Breast epithelium (tissue), 3 donors: ENCODE measurements around the gene YAF2.

Experiments
- CTCF ChIP-seq, 3 donors: fragments of 450-650 bp; IDR thresholded peaks; one replicate each; pipeline ENCODE4 v1.5.1; 2016 to 2017; ENCODE audit warnings: antibody characterized with exemption in 3 of 3, mild to moderate bottlenecking in 3 of 3, moderate library complexity in 3 of 3
- POLR2A ChIP-seq: fragments of 450-650 bp; IDR thresholded peaks from one replicate; pipeline ENCODE4 v1.6.1; 2016; ENCODE audit warnings: antibody characterized with exemption, mild to moderate bottlenecking, moderate library complexity
- POLR2AphosphoS5 ChIP-seq, 3 donors: sonication (generic); formaldehyde crosslinking; IDR thresholded peaks; one replicate each; pipeline ENCODE4 v1.6.1; 2017; ENCODE audit warnings: antibody characterized with exemption in 3 of 3

- TF ChIP-seq CTCF (IDR thresholded peaks at IDR 0.05), result no peak
- no peak for TF ChIP-seq POLR2AphosphoS5 (IDR thresholded peaks at IDR 0.05)
- TF ChIP-seq POLR2A, result no peak
Measured at GRCh38 chr12:42140901-42141300, 97.1 kb downstream of the YAF2 start.
